ENCODE measurements around the gene KRT81.
"Not testable (repeated sequence)": the region's sequence is repeated elsewhere in the genome, so short reads cannot be mapped to it uniquely, and the experiment has no call there.

KRT81 gene

DNA sequence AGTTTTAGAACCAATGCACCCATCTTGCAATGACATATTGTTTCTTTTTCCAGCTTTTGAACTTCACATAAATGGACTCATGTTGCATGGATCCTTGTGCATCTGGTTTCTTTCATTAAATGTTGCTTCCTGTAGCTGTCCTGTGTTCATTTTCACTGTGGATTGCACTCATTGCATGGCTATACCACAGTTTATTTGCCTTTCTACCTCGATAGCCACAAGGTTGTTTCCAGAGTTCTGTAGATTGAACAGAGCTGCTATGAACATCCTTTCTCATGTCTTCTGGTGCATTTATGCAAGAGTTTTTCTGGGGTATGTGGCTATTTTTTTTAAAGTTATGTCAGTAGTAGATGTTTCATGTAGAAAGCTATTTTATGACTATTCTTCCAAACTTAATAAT is 3.5 kb upstream of the KRT81 start:
- ATAC-seq (no peak), DNase-seq (no peak)
- H3K36me3 Mint-ChIP-seq (ENCODE audit: low read depth) = no peaks in the 10 kb centered on the region
- H3K9me3 Mint-ChIP-seq = no peaks in the 10 kb centered on the region
- H3K27ac Mint-ChIP-seq = no peak overlapping the region
- H3K4me1 Mint-ChIP-seq = no peaks in the 10 kb centered on the region
- H3K4me3 Mint-ChIP-seq = no peak overlapping the region
- peaks cover 9% of the 10 kb centered on the region for H3K27me3 Mint-ChIP-seq

DNA sequence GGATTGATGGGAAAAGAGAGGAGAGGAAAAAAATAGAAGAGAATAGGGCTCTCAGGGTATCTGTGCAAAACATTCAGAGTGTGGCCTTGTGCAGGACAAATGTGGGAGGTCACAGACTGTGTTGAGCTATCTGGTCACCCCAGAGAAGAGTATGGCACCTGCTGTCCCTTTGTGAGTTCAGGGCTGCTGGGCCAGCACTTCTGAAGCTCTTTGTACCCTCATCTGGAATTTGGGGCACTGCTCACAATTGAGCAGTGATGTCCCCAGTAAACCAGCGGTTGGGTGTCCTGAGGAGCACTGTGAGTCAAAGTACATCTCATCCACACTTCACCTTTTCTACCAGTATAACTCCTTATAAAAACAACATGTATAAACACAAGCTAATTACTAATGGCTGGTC is 2.6 kb upstream of the KRT81 start:
- H3K36me3 Mint-ChIP-seq (ENCODE audit: low read depth) = no peaks in the 10 kb centered on the region
- H3K4me1 Mint-ChIP-seq = no peaks in the 10 kb centered on the region
- H3K27me3 Mint-ChIP-seq = peaks cover 7% of the 10 kb centered on the region
- no peak for DNase-seq
- ATAC-seq = no peak
- no peak overlapping the region for H3K27ac Mint-ChIP-seq
- no peaks in the 10 kb centered on the region for H3K9me3 Mint-ChIP-seq
- H3K4me3 Mint-ChIP-seq = no peak overlapping the region

DNA sequence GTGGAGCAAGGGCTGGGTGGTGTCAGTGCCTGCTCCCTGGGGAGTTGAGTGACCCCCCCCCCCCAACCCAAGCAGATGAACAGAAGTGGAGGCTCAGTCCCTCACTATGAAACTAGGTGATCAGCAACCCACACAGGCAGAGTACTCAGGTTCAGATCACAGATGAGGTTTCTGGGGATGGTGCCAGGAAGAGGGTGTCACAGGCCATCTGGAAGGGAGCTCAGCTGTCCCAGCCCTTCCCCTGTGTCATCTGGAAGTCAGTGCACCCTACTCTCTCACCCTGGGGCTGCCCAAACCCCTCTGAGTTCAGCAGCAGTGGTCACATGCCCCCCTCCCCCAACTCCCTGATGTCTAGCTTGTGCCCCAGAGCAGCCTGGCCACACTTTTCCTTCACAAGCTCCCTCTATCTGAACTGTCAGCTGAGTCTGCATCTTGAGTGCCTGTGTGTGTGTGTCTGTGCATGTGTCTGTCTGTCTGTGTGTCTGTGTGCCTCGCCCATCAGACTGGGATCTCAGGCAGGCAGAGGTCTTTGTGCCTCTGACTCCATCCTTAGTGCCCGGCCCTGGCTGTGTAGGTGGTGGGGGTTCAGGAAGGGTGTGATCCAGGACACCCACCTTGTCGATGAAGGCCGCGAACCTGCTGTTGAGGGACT is 725 bp downstream of the KRT81 start:
- not testable (repeated sequence) for H3K4me1 Mint-ChIP-seq; DNase-seq; H3K27me3 Mint-ChIP-seq; H3K36me3 Mint-ChIP-seq (ENCODE audit: low read depth); ATAC-seq; H3K9me3 Mint-ChIP-seq; H3K27ac Mint-ChIP-seq; H3K4me3 Mint-ChIP-seq

DNA sequence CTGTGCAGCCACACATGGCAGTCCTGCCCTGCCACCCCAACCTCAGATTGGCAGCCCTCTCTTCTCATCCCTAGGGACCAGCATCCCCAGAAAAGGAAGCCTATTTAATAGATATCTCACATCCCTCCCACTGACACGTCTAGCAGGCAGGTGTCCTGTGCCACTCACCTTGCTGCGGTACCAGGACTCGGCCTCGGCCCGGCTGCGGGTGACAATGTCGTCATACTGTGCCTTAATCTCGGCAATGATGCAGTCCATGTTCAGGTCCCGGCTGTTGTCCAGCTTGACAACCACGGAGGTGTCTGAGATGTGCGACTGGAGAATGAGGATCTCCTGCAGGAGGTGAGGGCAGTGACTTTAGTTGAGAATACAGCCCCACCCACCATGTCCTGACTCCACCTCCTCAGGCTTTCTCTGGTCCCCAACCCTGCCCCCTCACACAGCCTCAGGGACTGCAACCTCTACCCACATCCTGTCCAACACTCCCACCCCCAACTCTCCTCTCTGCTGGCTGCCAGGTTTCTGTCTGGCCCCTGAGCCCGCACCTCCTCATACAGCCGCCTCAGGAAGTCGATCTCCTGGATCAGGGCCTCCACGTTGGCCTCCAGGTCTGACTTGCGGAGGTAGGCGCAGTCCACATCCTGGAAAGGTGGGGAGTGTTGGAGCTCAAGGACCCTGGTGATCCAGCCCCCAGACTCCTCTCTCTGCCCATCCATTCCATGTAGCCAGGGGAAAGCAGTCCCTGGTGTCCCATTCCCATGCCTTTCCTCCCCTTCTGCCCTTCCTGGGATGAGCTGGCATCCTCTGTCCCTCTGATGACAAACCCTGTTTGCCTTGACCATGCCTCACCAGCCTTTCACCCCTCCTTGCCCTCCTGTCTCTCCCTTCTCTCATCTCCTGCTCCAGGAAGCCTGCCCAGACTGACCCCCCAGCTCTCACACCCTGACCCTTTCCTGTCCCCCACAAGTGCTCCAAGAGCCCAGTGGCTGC is 3.2 kb downstream of the KRT81 start:
- DNase-seq; H3K27me3 Mint-ChIP-seq; H3K4me3 Mint-ChIP-seq; H3K36me3 Mint-ChIP-seq (ENCODE audit: low read depth); H3K4me1 Mint-ChIP-seq; H3K9me3 Mint-ChIP-seq: not testable (repeated sequence)
- peak; percentile 45 for ATAC-seq
- peak overlapping the region; percentile 56 for H3K27ac Mint-ChIP-seq

DNA sequence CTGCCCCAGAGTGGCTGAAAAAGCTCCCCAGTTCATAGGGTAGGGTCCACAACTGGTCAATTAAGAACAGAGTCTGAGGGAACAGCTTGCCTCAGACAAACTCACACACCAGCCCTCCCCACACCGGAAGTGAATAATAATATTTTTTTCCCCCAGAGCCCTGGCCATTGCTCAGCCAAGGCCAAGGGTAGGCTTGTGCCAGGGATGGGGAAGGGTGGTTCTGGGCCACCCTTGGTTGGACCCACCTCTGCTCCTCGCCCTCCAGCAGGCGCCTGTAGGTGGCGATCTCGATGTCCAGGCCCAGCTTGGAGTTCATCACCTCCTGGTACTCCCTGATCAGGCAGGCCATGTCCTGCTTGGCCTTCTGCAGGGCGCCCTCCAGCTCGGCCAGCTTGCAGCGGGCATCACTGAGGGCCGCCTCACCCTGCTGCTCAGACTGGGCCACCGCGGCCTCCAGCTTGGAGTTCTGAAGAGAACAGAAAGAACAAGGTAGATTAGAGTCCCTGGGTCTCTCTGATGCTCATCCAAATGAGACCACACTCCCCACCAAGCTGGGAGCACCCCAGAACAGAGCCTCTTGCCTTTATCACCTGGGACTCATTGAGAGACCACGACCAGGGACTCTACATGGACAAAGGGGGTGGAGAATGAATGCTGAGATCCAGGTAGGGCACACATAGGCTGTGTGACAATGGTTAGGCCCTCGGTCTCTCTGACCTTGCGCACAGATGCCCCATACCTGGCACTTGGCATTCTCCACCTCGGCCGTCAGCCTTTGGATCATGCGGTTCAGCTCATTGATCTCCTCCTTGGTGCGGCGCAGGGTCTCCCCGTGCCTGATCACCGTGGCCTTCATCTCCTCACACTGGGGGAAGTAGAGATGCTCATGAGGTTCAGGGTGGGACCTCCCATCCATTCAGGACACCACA is 4.2 kb downstream of the KRT81 start:
- not testable (repeated sequence) for H3K27ac Mint-ChIP-seq; DNase-seq; H3K4me3 Mint-ChIP-seq; H3K36me3 Mint-ChIP-seq (ENCODE audit: low read depth); H3K9me3 Mint-ChIP-seq; H3K4me1 Mint-ChIP-seq; ATAC-seq; H3K27me3 Mint-ChIP-seq

DNA sequence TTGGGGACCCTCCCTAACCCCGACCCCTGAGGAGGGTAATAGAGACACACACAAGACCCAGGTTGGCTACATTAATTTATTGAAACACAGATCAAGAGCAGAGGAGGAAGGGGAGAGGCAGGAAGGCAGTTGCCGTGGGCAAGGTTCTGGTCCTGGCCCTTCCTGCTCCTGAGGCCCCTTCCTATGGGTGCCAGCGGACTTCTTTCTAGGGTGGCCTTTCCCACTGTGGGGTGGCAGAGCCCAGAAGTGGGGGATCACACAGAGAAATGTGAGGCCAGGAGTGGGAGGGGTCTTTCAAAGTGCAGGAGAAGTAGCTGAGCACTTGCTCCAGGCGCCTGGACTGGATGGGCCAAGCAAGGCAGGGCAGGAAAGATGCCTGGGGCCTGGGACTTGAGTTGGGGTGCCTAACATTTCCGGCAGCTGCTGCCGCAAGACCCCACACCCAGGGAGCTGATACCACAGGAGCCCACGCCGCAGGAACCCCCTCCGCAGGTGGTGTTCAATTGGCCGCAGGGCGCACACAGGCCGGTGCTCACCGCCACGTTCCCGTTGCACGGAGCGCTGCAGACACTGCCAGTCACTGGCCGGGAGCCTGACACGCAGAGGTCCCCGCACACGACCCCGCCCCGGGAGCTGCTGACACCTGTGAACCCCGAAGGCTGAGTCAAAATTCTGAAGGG is 5.3 kb downstream of the KRT81 start:
- Mint-ChIP-seq H3K27ac (no peak overlapping the region), H3K27me3 (peaks cover 6% of the 10 kb centered on the region), H3K9me3 (no peaks in the 10 kb centered on the region), H3K4me1 (peaks cover 3% of the 10 kb centered on the region), H3K4me3 (no peak overlapping the region), H3K36me3 (ENCODE audit: low read depth) (no peaks in the 10 kb centered on the region)
- no peak for ATAC-seq
- no peak for DNase-seq

DNA sequence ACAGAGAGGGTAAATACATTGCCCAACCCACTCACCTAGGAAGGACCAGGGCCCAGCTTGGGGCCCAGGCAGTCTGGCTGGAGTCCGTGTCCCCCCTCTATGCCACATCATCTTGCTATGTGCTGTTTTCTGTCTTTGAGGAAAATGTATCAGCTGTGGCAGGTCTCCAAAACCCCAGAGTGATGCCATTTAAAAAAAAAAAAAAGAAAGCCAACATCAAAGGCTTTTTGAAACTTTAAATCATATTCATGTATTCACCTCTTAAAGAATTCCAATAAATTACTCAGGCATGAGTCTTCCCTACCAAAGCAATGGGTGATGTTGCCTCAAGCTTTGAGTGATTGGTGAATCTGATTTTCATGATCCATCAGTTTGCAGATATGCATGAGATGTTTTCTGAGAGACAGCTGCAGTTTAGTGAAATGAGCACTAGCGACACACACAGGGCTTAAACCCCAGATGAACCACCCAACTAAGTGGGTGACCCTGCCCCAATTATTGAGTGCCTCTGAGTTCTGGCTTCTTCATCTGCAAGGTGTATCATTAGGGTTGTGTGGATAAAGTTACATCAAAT is 6.1 kb downstream of the KRT81 start:
- H3K9me3 Mint-ChIP-seq = no peaks in the 10 kb centered on the region
- DNase-seq (no peak), ATAC-seq (no peak)
- H3K27me3 Mint-ChIP-seq = peaks cover 6% of the 10 kb centered on the region
- H3K4me1 Mint-ChIP-seq = peaks cover 3% of the 10 kb centered on the region
- no peaks in the 10 kb centered on the region for H3K36me3 Mint-ChIP-seq (ENCODE audit: low read depth)
- H3K4me3 Mint-ChIP-seq = no peak overlapping the region
- H3K27ac Mint-ChIP-seq = no peak overlapping the region

DNA sequence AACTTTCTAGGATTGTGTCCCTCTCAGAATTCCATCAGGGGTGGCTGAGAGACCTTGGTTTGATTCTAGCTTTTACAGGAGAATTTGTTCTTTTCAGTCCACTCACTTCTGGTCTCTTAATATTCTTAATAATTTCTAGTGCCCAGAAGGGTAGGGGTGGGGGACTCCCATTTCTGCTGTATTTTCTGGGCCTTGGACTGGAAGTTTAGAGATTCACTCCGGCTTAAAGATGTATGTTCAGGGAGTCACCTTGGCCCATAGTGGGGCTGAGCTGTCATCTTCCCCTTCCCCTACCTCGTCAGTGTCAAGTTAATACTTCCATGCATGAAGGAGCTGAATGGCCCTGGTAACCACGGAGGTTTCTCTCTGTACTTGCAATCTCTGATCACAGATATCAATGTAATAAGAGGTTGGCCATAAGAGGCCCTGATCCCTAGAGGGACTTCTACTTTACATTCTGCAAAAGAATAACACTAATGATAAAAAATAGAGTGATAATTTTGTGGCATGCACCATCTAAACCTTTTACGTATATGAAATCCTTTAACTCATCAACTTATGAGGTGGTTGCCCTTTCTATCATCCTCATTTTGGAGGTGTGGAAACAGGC is 6.7 kb downstream of the KRT81 start:
- H3K9me3 Mint-ChIP-seq = no peaks in the 10 kb centered on the region
- H3K4me3 Mint-ChIP-seq = no peak overlapping the region
- H3K27me3 Mint-ChIP-seq = peaks cover 10% of the 10 kb centered on the region
- H3K36me3 Mint-ChIP-seq (ENCODE audit: low read depth) = no peaks in the 10 kb centered on the region
- H3K27ac Mint-ChIP-seq = no peak overlapping the region
- H3K4me1 Mint-ChIP-seq = peaks cover 3% of the 10 kb centered on the region
- DNase-seq = no peak
- no peak for ATAC-seq

DNA sequence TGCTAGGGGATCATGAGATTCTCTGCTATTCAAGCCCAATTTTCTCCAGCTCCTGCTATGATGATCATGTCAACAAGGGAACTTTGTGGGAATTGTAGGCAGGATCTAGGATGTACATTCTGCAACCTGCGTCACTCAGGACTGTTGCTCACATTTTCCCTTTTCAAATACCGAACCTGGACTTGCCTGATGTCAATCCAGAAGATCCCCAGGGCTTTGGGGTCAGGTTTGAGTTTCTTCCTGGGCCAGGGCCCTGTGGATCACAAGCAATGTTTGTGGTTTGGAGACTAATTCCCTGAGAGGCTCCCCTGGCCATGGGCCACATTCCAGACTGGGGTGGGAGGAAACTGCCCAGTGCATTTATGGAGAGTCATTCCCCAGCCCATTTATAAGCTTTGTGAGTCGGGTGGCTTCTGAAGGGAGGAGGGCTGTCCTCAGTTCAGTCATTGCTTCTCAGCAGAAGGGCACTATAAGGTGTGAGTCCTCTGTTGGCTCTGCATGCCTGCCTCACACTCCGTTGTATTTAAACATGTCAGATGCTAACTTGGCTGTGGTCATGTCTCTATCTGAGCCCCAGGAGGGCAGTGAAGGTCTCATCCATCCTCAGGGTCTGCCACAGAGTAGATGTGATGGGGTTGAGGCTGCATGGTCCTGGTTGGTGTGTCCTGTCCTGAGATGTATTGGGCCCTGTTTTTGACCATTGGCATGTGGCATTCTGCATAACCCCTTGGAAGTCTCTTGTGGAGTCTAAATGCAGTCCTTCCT is 10.4 kb downstream of the KRT81 start:
- H3K4me3 Mint-ChIP-seq = no peak overlapping the region
- no peak for ATAC-seq
- peaks cover 16% of the 10 kb centered on the region for H3K27me3 Mint-ChIP-seq
- H3K36me3 Mint-ChIP-seq (ENCODE audit: low read depth) = no peaks in the 10 kb centered on the region
- no peaks in the 10 kb centered on the region for H3K4me1 Mint-ChIP-seq
- DNase-seq = no peak
- H3K9me3 Mint-ChIP-seq = no peaks in the 10 kb centered on the region
- H3K27ac Mint-ChIP-seq = no peak overlapping the region

DNA sequence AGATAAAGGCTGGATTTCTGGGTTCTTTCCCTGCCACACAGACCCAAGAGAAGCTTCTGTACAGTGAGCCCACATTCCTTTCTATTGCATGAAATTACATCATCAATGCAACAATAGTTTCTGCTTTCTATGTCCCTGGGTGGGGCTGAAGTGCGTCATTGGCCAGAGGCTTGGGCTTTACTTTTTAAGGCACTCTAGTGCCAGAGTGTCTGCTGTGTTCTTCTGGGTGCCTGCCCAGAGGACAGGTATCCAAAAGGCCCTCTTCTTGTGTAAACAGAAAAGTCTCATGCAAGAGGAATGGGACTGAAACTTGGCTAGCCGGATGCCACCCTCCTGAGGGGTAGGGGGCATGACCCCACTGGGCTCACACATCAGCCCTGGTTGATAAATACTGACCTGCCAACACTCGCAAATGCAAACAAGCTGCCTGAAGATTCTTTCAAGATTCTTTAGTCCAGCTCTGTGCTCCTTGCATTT is 11.0 kb downstream of the KRT81 start:
- Mint-ChIP-seq H3K36me3 (ENCODE audit: low read depth) (no peaks in the 10 kb centered on the region), H3K27me3 (peaks cover 18% of the 10 kb centered on the region), H3K4me1 (no peaks in the 10 kb centered on the region), H3K9me3 (no peaks in the 10 kb centered on the region), H3K27ac (no peak overlapping the region), H3K4me3 (no peak overlapping the region)
- no peak for ATAC-seq
- no peak for DNase-seq

DNA sequence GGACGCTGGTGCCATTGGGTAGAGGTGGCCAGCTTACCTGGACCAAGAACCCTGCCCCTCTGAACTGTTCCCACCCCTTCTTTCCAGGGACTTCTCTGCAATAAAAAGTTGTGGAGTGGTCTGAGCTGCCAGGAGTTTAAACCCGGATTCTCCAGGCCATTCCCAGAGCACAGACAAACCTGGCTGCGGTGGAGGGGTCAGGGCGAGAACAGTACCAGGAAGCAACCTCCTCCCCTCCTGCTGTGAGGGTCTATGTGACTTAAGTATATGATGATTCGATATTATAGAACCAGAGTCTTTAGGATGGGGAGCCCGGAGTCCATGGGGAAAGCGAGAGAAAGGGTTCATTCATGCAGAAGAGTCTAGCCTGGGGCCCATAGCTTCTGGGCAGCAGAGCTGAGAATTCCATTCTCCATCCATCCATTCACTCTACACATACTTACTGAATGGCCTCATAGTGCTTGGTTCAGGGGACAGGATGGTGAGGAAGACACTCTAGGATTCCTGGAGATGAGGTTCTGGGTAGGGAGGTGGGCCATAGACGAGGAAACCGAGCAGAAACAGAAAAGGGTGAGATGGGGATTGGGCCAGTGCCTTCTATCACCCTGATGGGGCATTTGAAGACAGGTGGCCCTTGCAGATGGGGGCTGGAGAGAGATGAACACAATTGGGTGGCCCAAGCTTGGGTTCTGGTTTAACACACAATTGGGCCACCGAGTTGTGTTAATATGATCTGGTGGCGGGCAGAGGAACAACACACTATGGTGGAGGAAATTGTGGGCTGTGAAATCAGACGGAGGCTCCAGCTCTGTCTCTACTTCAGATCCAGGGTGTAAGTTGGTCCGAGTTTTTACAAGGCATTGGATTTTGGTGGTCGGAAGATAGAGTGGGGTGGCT is 11.7 kb downstream of the KRT81 start:
- no peak for ATAC-seq
- Mint-ChIP-seq H3K4me3 (no peak overlapping the region), H3K9me3 (no peaks in the 10 kb centered on the region), H3K36me3 (ENCODE audit: low read depth) (no peaks in the 10 kb centered on the region), H3K27me3 (peaks cover 21% of the 10 kb centered on the region), H3K4me1 (no peaks in the 10 kb centered on the region), H3K27ac (no peak overlapping the region)
- DNase-seq = no peak

Measured in activated naive CD8-positive, alpha-beta T cell treated with anti-CD3 and anti-CD28 coated beads, Interleukin-2, amount 50 U/mL, for 24 hours (primary cell).